Mononuclear cell (primary cell): ENCODE measurements around the gene TRAPPC3L. TPM values are rescaled to one million over a fixed set of nuclear protein-coding genes. Genes with fewer than 3 reads are reported as not detected.
"Not testable (repeated sequence)": the region's sequence is repeated elsewhere in the genome, so short reads cannot be mapped to it uniquely, and the experiment has no call there.

Source experiments
- H3K27me3 ChIP-seq: 2 replicates; pipeline ENCODE4 v1.6.0; 2011; ENCODE audit warnings: low read length, control low read depth; ENCODE audit not compliant: insufficient read depth
- H3K4me1 ChIP-seq: 2 replicates; pipeline ENCODE4 v1.5.1; 2011; ENCODE audit warnings: mild to moderate bottlenecking, low read length, control low read depth; ENCODE audit not compliant: insufficient read depth
- H3K4me3 ChIP-seq: 2 replicates; pipeline ENCODE4 v1.5.1; 2011; ENCODE audit warnings: mild to moderate bottlenecking, low read length, moderate library complexity
- H3K9me3 ChIP-seq: 2 replicates; pipeline ENCODE4 v1.5.1; 2011; ENCODE audit warnings: low read depth, mild to moderate bottlenecking, control low read depth, low read length
- total RNA-seq: library from RNA; depleted of rRNA; stranded (reverse); fragments of >200 nt; gene quantifications from one replicate; pipeline ENCODE4 v1.2.3, GENCODE V29; 2012

Gene TRAPPC3L
- total RNA-seq, 1 donor, result 2.1 TPM

DNA sequence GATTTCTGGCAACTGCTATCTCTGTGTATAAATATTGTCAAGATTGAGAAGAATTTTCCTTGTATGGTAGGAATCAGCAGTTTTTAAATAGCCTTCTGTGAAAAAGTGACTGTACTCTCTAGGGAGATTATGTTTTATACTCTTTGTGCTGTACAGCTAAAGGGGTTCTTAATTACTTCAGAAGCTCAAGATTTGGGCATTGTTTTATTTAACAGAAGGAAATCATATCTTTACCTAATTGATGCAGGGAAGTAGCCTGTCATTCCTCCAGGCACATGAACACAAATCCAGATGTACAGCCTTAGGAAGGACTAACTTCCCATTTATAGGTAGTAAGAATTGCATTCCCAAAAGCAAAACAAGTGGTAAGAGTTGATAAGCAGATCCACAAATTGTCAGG is 32.8 kb downstream of the TRAPPC3L start:
- Histone ChIP-seq H3K9me3 (peaks cover 4% of the 10 kb centered on the region), H3K4me1 (no peaks in the 10 kb centered on the region), H3K27me3 (no peaks in the 10 kb centered on the region), H3K4me3 (no peak overlapping the region)

DNA sequence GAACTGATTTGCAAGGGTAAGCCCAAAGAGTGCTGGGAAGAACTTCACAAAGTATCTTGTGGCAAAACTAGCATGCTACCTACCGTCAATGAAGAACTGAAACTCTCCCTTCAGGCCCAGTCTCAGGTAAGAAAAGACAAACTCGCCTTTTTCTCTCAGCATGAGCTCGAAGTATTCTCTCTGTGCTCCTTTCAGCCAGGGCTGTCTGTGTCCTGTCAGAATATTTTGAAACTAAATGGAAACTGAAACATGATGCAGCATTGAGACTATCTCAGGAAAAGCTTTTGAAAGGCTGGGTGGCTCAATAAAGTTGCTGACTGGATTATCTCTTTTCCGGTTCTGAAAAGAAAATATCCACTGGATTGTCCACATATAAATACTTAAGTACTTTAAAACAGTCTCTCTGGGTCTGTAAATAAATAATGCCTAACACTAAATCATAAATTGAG is 33.3 kb downstream of the TRAPPC3L start:
- Histone ChIP-seq H3K27me3 (no peaks in the 10 kb centered on the region), H3K4me1 (no peaks in the 10 kb centered on the region), H3K4me3 (no peak overlapping the region), H3K9me3 (peaks cover 4% of the 10 kb centered on the region)

- H3K4me1 ChIP-seq, result no peaks in the 10 kb centered on the region
- H3K9me3 ChIP-seq, result peaks cover 4% of the 10 kb centered on the region
- H3K4me3 ChIP-seq, result no peak within 1 kb of the TSS
- H3K27me3 ChIP-seq, result no peaks in the 10 kb centered on the region
Observed at GRCh38 chr6:116511424-116512110, 33.9 kb downstream of the TRAPPC3L start, which contains the start of gene CALHM5. CALHM5 (plus strand) TSS chr6:116511639; CDS start chr6:116511697, 58 bp downstream.

DNA sequence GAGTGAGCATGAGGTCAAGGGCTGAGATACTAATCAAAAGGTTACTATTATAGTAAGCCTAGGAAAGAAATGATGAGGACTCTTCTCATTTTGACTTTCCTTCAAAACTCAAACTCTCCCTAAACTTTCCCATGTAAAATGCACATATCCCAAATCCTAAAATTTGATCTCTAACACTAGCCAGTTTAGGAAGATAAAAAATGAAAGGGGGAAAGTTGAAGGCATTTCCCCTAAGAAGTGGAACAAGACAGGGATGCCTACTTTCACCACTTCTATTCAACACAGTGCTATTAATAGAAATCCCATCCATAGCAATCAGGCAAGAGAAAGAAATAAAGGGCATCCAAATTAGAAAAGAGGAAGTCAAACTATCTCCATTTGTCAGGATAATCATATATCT is 37.0 kb downstream of the TRAPPC3L start:
- Histone ChIP-seq H3K4me1 (no peaks in the 10 kb centered on the region), H3K9me3 (peaks cover 4% of the 10 kb centered on the region), H3K27me3 (no peaks in the 10 kb centered on the region), H3K4me3 (no peak overlapping the region)

GRCh38 chr6:116507324-116507723 is 38.2 kb downstream of the TRAPPC3L start:
- H3K27me3 ChIP-seq, result no peaks in the 10 kb centered on the region
- no peaks in the 10 kb centered on the region for H3K4me1 ChIP-seq
- H3K4me3 ChIP-seq, result no peak overlapping the region
- H3K9me3 ChIP-seq, result peaks cover 4% of the 10 kb centered on the region

DNA sequence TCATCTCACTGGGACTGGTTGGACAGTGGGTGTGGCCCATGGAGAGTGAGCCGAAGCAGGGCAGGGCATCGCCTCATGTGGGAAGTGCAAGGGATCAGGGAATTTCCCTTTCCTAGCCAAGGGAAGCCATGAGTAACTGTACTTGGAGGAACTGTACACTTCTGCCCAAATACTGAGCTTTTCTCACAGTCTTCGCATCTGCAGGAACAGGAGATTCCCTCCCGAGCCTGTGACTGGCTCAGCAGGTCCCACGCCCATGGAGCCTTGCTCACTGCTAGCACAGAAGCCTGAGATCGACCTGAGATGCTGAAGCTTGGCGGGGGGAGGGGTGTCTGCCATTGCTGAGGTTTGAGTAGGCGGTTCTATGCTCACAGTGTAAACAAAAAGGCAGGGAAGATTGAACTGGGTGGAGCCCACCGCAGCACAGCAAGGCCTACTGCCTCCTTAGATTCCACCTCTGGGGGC is 44.5 kb downstream of the TRAPPC3L start:
- Histone ChIP-seq H3K27me3 (no peaks in the 10 kb centered on the region), H3K4me1 (no peaks in the 10 kb centered on the region), H3K4me3 (no peak overlapping the region), H3K9me3 (no peaks in the 10 kb centered on the region)

GRCh38 chr6:116497113-116497676 is 48.3 kb downstream of the TRAPPC3L start:
- Histone ChIP-seq H3K4me1 (no peaks in the 10 kb centered on the region), H3K9me3 (no peaks in the 10 kb centered on the region), H3K27me3 (no peaks in the 10 kb centered on the region), H3K4me3 (no peak overlapping the region)

- H3K4me3 ChIP-seq, H3K27me3 ChIP-seq, H3K4me1 ChIP-seq, H3K9me3 ChIP-seq: not testable (repeated sequence)
Observed at GRCh38 chr6:116495161-116495560, 50.3 kb downstream of the TRAPPC3L start.

DNA sequence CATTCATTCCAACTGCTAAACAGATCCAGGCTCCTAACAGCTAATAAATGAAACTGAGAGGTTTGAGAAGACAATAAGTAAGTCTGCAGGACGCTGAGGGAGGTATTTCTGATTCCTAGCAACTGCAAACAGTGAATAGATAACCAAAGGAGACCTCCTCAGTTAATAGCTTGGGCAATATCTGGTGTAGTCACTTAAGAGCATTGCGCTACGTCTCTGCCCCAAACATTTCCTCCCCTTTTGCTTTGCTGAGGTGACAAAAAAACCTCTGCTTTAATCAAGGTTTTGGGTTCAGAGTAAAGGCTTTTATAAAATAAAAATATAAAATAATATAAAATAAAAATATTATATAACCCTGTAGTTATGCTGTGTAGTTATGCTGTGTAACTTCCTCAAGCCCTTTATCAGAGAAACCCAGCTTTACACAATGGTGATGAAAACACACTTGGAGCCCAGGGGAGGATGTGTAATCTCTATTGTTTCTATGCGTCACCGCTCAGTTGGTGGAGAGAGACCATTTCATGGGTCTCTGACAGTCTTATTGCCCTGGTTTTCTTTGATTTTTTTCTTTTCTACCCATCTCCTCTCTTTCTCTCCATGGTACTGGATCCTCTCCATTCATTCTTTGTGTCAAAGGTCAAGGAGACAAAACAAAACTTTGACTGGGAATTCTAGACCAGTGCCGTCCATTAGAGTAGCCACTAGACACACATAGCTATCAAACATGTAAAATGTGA is 53.0 kb downstream of the TRAPPC3L start:
- Histone ChIP-seq H3K4me1 (no peaks in the 10 kb centered on the region), H3K4me3 (no peak overlapping the region), H3K9me3 (no peaks in the 10 kb centered on the region), H3K27me3 (no peaks in the 10 kb centered on the region)

DNA sequence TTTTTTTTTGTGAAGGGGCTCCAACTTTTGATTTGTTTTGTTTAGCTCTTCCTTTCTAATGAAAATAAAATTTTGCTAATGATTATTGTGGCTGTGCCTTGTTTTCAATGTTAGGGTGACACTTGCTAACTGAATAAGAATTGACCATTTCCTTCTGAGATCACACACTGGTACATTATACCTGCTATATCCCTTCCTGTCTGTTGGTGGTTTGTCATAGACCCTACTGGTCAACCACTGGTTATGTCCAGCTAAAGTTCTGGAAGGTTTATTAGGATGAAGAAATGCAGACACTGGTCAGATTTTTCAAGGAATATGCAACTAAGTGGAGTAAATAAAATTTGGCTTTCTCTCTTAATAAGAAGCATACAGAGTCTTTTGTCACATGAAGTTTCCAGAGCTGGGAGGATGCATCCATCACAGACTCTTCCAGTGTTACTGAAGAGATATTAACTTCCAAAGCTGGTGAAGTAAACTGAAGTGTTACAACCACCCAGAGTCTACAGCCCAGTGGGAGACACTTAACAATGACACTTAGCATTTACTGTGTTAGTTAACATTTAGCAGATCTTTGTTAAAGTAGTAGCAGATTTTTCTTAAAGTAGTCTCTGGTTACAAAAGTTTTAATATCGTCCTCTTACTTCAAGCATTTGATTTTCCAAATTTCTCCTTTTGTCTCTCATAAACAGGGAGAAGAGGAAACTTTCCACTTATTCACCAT is 53.7 kb downstream of the TRAPPC3L start:
- Histone ChIP-seq H3K4me3 (no peak overlapping the region), H3K9me3 (no peaks in the 10 kb centered on the region), H3K4me1 (no peaks in the 10 kb centered on the region), H3K27me3 (no peaks in the 10 kb centered on the region)

DNA sequence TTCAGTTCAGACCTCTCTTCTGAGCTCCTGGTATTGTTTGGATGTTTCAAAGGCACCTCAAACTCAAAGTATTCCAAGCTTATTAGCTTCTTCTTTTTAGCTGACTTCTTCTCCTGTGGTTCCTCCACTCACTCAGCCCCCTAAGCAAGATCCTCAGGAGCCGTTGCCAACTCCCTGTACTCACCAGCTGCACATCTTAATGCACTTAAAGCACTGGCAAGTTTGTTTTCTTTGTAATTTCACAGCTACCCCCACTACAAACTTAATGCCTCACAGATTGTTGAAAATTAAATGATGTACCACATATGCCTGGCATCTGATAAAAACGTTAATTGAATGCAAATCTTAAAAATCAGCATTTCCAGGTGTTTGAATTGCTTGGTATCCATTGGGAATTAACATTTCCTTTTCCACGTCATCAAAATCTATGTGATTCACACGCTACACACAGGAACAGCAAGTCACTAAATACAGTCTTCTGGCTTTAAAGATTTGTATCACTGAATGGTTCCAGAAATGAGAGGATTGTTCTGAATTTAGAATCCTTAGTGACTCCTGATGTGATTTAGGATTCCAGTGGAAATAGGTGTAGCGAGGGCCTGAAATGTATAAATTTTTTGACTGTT is 59.8 kb downstream of the TRAPPC3L start:
- Histone ChIP-seq H3K4me1 (no peaks in the 10 kb centered on the region), H3K4me3 (no peak overlapping the region)

GRCh38 chr6:116483616-116484015 is 61.9 kb downstream of the TRAPPC3L start:
- Histone ChIP-seq H3K4me1 (no peaks in the 10 kb centered on the region), H3K9me3 (no peaks in the 10 kb centered on the region), H3K27me3 (peaks cover 3% of the 10 kb centered on the region), H3K4me3 (no peak overlapping the region)

More for the DNA sequence above, 59.8 kb downstream of the TRAPPC3L start:
- H3K27me3 ChIP-seq, result peaks cover 3% of the 10 kb centered on the region
- H3K9me3 ChIP-seq, result no peaks in the 10 kb centered on the region

GRCh38 chr6:116482780-116483179 is 62.7 kb downstream of the TRAPPC3L start:
- Histone ChIP-seq H3K4me3 (no peak overlapping the region), H3K4me1 (no peaks in the 10 kb centered on the region), H3K27me3 (peaks cover 3% of the 10 kb centered on the region), H3K9me3 (no peaks in the 10 kb centered on the region)

GRCh38 chr6:116476002-116476678 is 69.3 kb downstream of the TRAPPC3L start:
- H3K4me1 ChIP-seq, result peaks cover 35% of the 10 kb centered on the region
- H3K9me3 ChIP-seq, result no peaks in the 10 kb centered on the region
- H3K27me3 ChIP-seq, result no peaks in the 10 kb centered on the region
- no peak overlapping the region for H3K4me3 ChIP-seq
